Measurements from ENCODE around the gene TTLL11.

- TF ChIP-seq POLR2A (IDR thresholded peaks at IDR 0.05; ENCODE audit: control extremely low read depth in 1 of 2, low read depth in 2 of 2, low read length in 2 of 2) (no peak), EZH2 (IDR thresholded peaks at IDR 0.05; ENCODE audit: low read depth, low read length, severe bottlenecking) (no peak), CTCF (IDR thresholded peaks at IDR 0.05; ENCODE audit: control extremely low read depth in 1 of 3, insufficient read depth in 1 of 3, low read depth in 1 of 3, low read length in 3 of 3) (no peak), RXRA (IDR thresholded peaks at IDR 0.05; ENCODE audit: insufficient read depth, low read depth, low read length) (no peak), SP1 (IDR thresholded peaks at IDR 0.05; ENCODE audit: low read depth, low read length) (no peak), EP300 (IDR thresholded peaks at IDR 0.05; ENCODE audit: borderline replicate concordance in 1 of 2, low read depth in 2 of 2, low read length in 2 of 2) (no peak), HDAC2 (IDR thresholded peaks at IDR 0.05; ENCODE audit: borderline replicate concordance in 1 of 2, low read depth in 2 of 2, low read length in 2 of 2) (no peak)
- TF ChIP-seq, protein P1, sequence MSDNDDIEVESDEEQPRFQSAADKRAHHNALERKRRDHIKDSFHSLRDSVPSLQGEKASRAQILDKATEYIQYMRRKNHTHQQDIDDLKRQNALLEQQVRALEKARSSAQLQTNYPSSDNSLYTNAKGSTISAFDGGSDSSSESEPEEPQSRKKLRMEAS (IDR thresholded peaks at IDR 0.05), result no peak
- TF ChIP-seq, protein P2, sequence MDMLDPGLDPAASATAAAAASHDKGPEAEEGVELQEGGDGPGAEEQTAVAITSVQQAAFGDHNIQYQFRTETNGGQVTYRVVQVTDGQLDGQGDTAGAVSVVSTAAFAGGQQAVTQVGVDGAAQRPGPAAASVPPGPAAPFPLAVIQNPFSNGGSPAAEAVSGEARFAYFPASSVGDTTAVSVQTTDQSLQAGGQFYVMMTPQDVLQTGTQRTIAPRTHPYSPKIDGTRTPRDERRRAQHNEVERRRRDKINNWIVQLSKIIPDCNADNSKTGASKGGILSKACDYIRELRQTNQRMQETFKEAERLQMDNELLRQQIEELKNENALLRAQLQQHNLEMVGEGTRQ (IDR thresholded peaks at IDR 0.05; ENCODE audit: low read length), result no peak
These were observed 147.3 kb downstream of the TTLL11 start for GRCh38 chr9:121945849-121946248.

Measured in H1 (cell line).